ENCODE data around the gene SEC22B. TPM values are rescaled to one million over a fixed set of nuclear protein-coding genes. Genes with fewer than 3 reads are reported as not detected.
"Not testable (repeated sequence)": the region's sequence is repeated elsewhere in the genome, so short reads cannot be mapped to it uniquely, and the experiment has no call there.

The SEC22B gene
- total RNA-seq, 1 experiment from 2014 or later, result 5.1 TPM

- DNase-seq (ENCODE audit: low spot score); in situ Hi-C loops (cut with HindIII; ENCODE audit: low sequenced_read_pairs): not testable (repeated sequence)
Measured at GRCh38 chr1:120150138-120150822, 26.0 kb downstream of the SEC22B start.

GRCh38 chr1:120149420-120150059, 26.8 kb downstream of the SEC22B start:
- DNase-seq (ENCODE audit: low spot score); in situ Hi-C loops (cut with HindIII; ENCODE audit: low sequenced_read_pairs): not testable (repeated sequence)

GRCh38 chr1:120145806-120146205, 30.5 kb downstream of the SEC22B start:
- in situ Hi-C loops (cut with HindIII; ENCODE audit: low sequenced_read_pairs); DNase-seq (ENCODE audit: low spot score): not testable (repeated sequence)

- DNase-seq (ENCODE audit: low spot score); in situ Hi-C loops (cut with HindIII; ENCODE audit: low sequenced_read_pairs): not testable (repeated sequence)
Measured at GRCh38 chr1:120144626-120145025, 31.7 kb downstream of the SEC22B start.

GRCh38 chr1:120144169-120144568, 32.2 kb downstream of the SEC22B start:
- in situ Hi-C loops (cut with HindIII; ENCODE audit: low sequenced_read_pairs); DNase-seq (ENCODE audit: low spot score): not testable (repeated sequence)

- DNase-seq (ENCODE audit: low spot score); in situ Hi-C loops (cut with HindIII; ENCODE audit: low sequenced_read_pairs): not testable (repeated sequence)
Measured at GRCh38 chr1:120143334-120143733, 33.0 kb downstream of the SEC22B start.

- in situ Hi-C loops (cut with HindIII; ENCODE audit: low sequenced_read_pairs); DNase-seq (ENCODE audit: low spot score): not testable (repeated sequence)
Measured at GRCh38 chr1:120142512-120143263, 33.6 kb downstream of the SEC22B start.

- in situ Hi-C loops (cut with HindIII; ENCODE audit: low sequenced_read_pairs); DNase-seq (ENCODE audit: low spot score): not testable (repeated sequence)
Measured at GRCh38 chr1:120141865-120142264, 34.5 kb downstream of the SEC22B start.

GRCh38 chr1:120140656-120141265, 35.6 kb downstream of the SEC22B start:
- in situ Hi-C loops (cut with HindIII; ENCODE audit: low sequenced_read_pairs); DNase-seq (ENCODE audit: low spot score): not testable (repeated sequence)

- DNase-seq (ENCODE audit: low spot score); in situ Hi-C loops (cut with HindIII; ENCODE audit: low sequenced_read_pairs): not testable (repeated sequence)
Measured at GRCh38 chr1:120136086-120136485, 40.2 kb downstream of the SEC22B start.

GRCh38 chr1:120133928-120134325, 42.4 kb downstream of the SEC22B start:
- not testable (repeated sequence) for DNase-seq (ENCODE audit: low spot score)

GRCh38 chr1:120133228-120133927, 42.9 kb downstream of the SEC22B start:
- DNase-seq (ENCODE audit: low spot score), result no peak
- in situ Hi-C loops (cut with HindIII; ENCODE audit: low sequenced_read_pairs), result no loop called here

More at GRCh38 chr1:120133928-120134325, 42.4 kb downstream of the SEC22B start:
- in situ Hi-C loops (cut with HindIII; ENCODE audit: low sequenced_read_pairs), result not testable (repeated sequence)

- in situ Hi-C loops (cut with HindIII; ENCODE audit: low sequenced_read_pairs); DNase-seq (ENCODE audit: low spot score): not testable (repeated sequence)
Measured at GRCh38 chr1:120132406-120132763, 43.9 kb downstream of the SEC22B start.

- DNase-seq (ENCODE audit: low spot score); in situ Hi-C loops (cut with HindIII; ENCODE audit: low sequenced_read_pairs): not testable (repeated sequence)
Measured at GRCh38 chr1:120131611-120132405, 44.5 kb downstream of the SEC22B start.

GRCh38 chr1:120127921-120128320, 48.4 kb downstream of the SEC22B start:
- in situ Hi-C loops (cut with HindIII; ENCODE audit: low sequenced_read_pairs), result not testable (repeated sequence)

GRCh38 chr1:120126216-120126615, 50.1 kb downstream of the SEC22B start:
- DNase-seq (ENCODE audit: low spot score); in situ Hi-C loops (cut with HindIII; ENCODE audit: low sequenced_read_pairs): not testable (repeated sequence)

More at GRCh38 chr1:120127921-120128320, 48.4 kb downstream of the SEC22B start:
- not testable (repeated sequence) for DNase-seq (ENCODE audit: low spot score)

- DNase-seq (ENCODE audit: low spot score), result not testable (repeated sequence)
Measured at GRCh38 chr1:120124628-120125027, 51.7 kb downstream of the SEC22B start.

More at GRCh38 chr1:120124628-120125027, 51.7 kb downstream of the SEC22B start:
- in situ Hi-C loops (cut with HindIII; ENCODE audit: low sequenced_read_pairs), result not testable (repeated sequence)

All from G401 (cell line).